GM18502 (cell line): Measurements from ENCODE around the gene DSG1.
"Not testable (repeated sequence)": the region's sequence is repeated elsewhere in the genome, so short reads cannot be mapped to it uniquely, and the experiment has no call there.

Experiments
- ATAC-seq: cut with Tn5 transposase; IDR thresholded peaks from one replicate; pipeline ENCODE4 v1.9.1; 2021; ENCODE audit warnings: mild to moderate bottlenecking; ENCODE audit not compliant: unreplicated experiment, poor library complexity

The DSG1 gene

DNA sequence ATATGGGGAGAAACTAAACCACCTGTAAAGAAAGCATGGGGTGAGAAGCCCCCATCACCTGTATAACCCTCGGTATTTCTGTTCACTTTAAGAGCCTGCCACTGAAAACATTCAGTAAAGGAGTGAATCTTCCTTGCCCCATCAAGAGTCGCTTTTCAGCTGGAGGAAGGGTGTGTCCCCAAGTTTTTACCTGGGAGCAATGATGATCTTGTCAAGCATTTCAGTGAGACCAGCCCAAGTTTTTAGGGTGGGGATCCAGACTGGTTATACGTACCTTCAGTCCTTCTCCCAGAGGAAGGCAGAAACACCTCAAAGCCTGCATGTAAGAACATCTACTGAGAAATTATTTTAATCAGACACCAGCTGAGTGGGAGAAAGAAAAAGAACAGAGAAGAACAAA, at the start of gene DSG1:
Gene DSG1, plus strand, starts transcription at position 301 of the 400 bp plus-strand sequence. CDS start 141 bp downstream, outside the sequence.
- ATAC-seq: no peak

DNA sequence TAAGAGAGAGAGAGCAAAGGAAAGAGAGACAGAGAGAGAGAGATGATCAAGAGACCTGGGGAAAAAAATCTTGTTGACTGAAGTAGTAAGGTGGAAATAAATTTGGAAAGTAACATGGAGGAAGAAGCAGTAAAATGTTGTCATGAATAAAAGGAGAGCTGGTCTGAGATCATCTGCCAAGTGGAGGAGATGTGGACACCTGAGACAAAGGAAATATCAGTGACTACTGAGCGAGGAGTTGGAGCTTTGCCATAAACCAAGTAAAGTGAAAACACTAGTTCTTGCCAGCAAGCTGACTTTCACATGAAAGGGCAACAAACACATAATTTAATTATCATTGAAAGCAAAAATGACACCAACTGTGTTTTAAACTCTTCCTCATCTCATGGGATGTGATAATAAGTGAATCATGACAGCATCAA, 49.0 kb upstream of the DSG1 start:
- ATAC-seq: peak; percentile 51

DNA sequence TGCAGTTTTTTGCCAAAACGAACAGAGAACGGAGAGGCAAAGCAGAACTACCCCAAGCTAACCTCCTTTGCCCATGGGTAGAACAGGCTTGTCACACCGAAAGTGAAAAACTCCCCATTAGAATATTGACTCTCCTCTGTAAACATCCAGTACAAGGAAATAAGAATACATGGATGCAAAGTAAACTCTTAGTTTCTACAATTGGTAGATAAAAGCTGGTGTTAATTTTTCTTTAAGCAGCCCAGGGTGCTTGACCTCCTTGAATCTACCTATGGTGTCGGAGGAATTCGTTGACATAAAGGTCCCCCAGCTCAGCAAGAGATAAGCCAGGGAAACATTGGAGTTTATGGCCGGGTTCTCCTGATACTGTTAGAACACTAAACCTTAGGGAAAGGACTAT, 48.4 kb upstream of the DSG1 start:
- peak; percentile 43 for ATAC-seq

DNA sequence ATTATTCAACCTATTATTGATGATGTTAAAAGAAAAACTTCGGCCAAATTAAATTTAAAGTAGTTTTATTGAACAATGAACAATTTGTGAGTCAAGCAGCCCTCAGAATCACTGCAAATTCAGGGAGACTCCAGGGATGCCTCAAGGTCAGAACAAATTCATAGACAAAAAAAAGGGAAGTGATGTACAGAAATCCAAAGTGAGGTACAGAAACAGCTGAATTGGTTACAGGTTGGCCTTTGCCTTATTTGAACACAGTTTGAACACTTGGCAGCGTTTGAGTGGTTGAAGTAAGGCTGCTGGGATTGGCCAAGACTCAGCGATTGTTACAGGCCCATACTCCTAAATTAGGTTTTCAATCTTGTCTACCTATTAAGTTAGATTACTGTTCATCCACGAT, 47.4 kb upstream of the DSG1 start:
- ATAC-seq: no peak

GRCh38 chr18:31273812-31274527, 44.0 kb upstream of the DSG1 start:
- no peak for ATAC-seq

GRCh38 chr18:31274931-31275330, 43.0 kb upstream of the DSG1 start:
- ATAC-seq: no peak

DNA sequence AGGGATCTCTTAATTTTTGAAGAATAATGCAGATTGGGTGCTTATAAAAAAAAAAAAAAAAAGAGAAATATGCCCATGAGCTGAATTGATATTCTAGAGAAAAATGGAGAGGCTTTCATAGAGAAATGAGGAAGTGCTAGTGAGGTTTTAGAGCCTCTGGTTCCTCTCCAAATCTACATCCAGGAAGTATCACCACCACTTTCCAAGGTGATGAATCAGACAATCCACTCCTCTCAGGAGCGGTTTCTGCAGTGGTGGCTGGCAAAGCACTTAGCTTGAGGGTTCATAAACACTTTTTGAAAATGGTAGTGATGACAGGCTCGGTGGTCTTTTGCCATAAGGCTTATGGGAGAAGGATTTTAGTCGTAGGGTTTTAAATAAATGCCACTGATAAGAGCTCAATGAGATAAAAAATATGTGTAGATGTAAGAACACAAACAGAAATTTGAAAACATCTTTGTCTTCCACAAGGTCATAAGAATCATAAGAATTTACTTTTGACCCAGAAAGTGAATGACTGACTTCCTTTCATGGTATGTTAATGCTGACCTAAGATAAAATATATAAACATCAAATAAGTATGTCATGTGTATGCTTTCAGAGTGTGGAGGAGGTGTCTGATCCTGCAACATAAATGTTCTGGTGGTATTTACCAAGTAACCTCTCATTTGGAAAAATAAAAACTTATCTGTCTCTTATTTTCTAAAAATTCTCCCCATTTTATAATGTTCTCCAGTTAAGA, 42.1 kb upstream of the DSG1 start:
- no peak for ATAC-seq

- ATAC-seq: no peak
Measured at GRCh38 chr18:31278609-31279071, 39.3 kb upstream of the DSG1 start.

GRCh38 chr18:31280502-31280901, 37.5 kb upstream of the DSG1 start:
- ATAC-seq: no peak

GRCh38 chr18:31281437-31281836, 36.5 kb upstream of the DSG1 start:
- ATAC-seq: no peak

DNA sequence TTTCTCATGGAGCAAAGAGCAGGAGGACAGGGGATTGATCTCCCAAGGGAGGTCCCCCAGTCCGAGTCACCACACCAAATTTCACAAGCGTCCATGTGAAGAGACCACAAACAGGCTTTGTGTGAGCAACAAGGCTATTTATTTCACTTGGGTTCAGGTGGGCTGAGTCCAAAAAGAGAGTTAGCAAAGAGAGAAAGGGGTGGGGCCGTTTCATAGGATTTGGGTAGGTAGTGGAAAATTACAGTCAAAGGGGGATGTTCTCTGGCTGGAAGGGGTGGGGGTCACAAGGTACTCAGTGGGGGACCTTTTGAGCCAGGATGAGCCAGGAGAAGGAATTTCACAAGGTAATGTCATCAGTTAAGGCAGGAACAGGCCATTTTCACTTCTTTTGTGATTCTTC, 28.5 kb upstream of the DSG1 start:
- not testable (repeated sequence) for ATAC-seq

- no peak for ATAC-seq
Measured at GRCh38 chr18:31291688-31292087, 26.3 kb upstream of the DSG1 start.

DNA sequence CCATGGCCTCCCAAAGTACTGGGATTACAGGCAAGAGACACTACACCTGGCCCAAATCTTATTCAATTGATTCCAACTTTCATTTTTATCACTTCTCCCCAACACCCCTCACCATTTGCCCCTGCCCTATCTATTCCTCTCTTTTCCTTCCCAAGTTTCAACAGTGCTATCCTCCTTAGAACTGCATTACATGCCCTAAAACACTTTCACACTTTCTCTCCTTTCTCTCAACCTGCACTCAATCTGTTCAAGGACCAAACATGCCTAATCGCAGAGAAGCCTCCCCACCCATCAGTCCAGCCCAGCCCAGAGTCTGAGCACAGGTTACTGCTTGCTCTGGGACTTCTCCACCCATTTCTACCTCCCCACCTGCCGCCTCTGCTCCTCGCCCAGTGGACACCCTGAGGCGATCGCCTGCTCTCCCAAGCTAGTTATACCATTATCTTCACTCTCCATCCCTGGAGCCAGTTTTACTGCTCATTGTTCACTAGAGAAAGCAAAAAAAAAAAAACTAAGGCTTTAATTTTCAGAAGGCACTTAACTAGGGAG, 23.7 kb upstream of the DSG1 start:
- ATAC-seq: no peak

DNA sequence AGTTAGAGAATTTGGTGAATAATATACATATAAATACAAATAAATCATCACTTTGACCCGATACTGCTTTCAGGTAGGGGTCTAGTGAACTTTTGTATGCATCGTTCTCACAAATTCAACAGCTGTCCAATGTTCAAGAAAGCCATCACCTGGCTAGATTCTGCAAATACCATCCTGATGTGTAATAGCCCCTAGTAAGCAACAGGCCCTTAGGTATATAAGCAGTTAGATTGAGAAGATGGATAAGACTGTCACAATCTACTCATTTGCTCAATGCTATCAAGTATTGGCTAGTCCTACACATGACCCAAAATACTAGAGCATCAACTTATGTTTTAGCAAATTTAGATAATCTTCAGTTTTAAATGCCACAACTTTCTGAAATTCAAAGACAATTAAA, 20.7 kb upstream of the DSG1 start:
- ATAC-seq: no peak

GRCh38 chr18:31301201-31301655, 16.7 kb upstream of the DSG1 start:
- no peak for ATAC-seq

DNA sequence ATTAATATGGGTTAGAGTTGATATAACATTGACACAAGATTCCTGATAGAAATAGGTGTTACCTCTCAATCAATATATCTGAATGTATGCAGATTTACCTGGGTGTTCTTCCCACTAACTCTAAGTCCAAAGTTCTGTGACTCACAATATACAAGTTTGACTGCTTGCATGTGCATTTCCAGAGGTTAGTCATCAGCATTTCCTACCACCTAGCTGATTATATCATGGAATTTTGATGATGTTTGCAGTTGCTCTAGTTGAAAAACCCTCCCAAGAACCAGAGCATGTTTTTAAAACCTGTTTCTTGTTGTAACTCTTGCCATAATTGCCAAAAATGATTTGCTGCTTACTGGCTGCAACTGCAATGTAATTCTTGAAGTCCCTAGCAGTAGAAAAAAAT, 15.0 kb upstream of the DSG1 start:
- ATAC-seq: no peak

DNA sequence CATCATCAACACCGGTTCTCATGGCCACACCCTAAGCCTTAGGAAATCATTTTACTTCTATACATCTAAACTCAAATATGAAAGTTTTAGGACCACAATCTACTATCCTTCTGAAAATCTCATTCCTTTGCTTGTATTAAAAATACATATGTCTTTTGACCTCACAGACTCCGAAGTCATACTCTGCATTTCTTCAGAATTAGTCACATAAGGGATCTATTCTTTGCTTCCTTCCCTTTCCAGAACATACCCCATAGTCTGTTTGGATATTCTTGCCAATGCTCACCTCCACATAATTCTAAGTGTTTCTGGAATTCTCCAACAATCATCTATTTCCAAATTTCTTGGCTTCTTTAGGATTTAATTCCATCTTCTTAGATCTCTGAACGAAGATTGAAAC, 14.2 kb upstream of the DSG1 start:
- no peak for ATAC-seq

- no peak for ATAC-seq
Measured at GRCh38 chr18:31309115-31309514, 8.8 kb upstream of the DSG1 start.

DNA sequence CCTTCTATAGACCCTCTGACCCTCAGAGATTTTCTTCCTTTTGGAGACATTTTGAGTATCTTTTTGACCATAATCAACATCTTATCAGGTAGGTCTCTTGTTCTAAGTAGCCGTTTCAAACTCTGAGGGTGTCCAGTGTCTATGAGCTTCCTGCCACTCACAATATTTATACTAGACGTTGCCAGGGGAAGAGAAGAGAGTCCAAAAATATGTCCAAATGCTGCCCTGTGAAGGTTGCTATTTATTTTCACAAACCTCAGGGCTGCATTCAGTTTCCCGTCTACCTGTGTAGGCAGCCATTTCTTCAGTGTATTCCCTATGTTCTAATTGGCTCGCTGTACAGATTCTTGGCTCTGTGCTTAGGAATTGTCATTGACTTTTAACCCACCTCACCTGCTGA, 986 bp upstream of the DSG1 start:
- no peak for ATAC-seq

- ATAC-seq: no peak
Measured at GRCh38 chr18:31321719-31322118, 3.8 kb downstream of the DSG1 start.

- no peak for ATAC-seq
Measured at GRCh38 chr18:31325051-31325450, 7.1 kb downstream of the DSG1 start.
